Posterior cingulate gyrus (tissue), 11 donors: Measurements from ENCODE around the gene ARR3.
"Not testable (repeated sequence)": the region's sequence is repeated elsewhere in the genome, so short reads cannot be mapped to it uniquely, and the experiment has no call there.

Source experiments
- DNase-seq, 10 donors: peaks; one replicate each; pipeline versions ENCODE4 v3.0.0 to v3.0.0-alpha.2; 2020 to 2021; ENCODE audit warnings: mixed read lengths in 3 of 10
- intact Hi-C: fragments of 100-400 bp; cut with DNase I; formaldehyde crosslinking; loops from one replicate; pipeline ENCODE4 v1.15.1; 2023

ARR3 gene

DNA sequence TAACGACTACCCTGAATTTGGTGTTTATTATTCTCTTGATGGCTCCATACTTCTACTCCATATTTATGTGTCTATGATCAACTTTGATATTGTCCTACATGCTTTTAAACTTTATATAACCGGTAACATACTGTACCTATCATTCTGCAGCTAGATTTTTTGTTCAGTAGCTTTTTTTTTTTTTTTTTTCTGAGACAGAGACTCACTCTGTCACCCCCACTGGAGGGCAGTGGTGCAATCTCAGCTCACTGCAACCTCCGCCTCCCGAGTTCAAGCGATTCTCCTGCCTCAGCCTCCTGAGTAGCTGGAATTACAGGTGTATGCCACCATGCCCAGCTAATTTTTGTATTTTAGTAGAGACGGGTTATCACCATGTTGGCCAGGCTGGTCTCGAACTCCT lies 5.9 kb downstream of the ARR3 start:
- DNase-seq: not testable (repeated sequence)

DNA sequence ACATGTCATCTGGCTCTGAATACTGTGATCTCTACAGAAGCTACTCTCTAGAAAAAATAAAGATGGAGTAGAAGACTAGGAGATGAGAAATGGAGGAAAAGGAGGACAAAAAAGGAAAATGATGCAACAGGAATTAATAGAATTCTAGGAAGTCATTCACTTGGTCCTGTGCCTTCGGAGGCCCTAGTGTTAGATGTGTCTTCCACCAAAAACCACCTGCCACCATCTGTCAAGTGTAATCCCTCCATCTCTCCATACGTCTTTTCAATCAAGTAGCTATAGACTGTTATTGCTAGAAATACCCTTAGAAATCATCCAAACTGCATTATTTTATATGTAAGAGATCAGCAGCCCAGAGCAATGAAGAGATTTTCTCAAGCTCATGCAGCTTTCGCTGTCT lies 10.9 kb downstream of the ARR3 start:
- no peak for DNase-seq
- intact Hi-C loops: no loop called here

More for the DNA sequence above, 5.9 kb downstream of the ARR3 start:
- intact Hi-C loops: not testable (repeated sequence)

DNA sequence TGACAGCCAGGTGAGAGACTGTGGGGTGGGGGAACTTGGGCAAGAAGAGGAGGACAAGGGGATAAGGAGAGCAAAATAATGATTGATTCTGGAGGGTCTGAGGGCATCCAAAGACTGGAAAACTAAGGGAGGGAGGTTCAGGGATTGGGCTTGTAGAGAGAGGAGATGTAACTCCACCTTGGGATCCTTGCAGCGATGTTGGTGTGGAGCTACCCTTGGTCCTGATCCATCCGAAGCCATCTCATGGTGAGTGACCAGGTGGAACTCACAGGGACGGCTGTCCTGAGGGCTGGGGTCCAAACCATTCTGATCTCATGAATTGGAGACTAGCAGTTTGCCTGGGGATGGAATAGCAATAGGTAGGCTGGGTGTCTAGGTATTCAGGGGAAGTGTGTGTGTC lies 12.4 kb downstream of the ARR3 start:
- intact Hi-C loops: no loop called here

DNA sequence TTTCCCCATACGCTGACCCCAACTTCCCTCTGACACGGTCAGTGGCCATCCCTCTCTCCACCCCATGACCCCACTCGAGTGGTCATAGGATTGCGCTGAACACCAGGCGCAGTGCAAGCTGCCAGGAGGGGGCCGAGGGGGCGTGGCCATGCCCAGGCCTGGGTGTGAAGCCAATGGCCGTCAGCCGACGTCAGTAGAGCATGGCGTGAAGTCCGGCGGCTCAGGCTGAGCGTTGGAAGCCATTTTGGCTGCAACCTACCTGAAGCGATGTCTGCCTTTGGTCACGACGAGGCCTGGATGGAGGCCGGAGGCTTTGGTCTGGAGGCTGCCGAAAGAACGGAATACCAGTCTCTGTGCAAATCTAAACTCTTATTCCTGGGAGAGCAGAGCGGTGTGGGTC lies 13.8 kb downstream of the ARR3 start, which contains the start of gene RAB41:
TSS of gene RAB41 (plus strand) at position 222 of the 400 bp plus-strand sequence. CDS start at position 268, 46 bp downstream.
- intact Hi-C loops: no loop called here
- no peak for DNase-seq

More for the DNA sequence above, 12.4 kb downstream of the ARR3 start:
- DNase-seq: no peak

DNA sequence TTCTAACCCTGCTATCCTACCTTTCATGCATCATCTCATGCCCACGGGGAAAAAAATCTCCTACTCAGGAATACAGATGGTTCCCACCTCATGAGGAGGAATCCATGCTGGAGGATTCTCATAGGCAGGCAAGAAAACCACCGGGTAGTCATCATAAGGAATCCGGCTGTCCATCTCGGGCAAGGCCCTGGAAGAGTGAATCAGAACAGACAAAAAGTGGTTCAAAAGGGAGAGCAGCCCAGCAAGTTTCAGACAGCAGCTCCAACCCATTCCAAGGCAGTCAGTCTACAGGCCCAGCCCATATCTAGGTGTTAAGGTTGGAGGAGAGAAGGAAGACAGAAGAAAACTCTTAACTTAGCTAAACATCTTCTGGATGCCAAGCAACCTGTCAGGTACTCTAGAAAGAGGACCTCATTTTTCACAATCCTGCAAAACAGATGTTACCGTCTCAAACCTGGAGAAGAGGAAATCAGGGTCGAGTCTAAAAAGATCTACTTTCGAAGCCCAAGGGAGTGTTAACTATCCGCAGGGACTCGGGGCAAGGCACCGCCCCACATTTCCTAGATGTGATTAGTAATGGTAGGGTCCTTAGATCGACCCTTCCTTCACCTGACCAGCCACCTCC lies 21.1 kb downstream of the ARR3 start:
- intact Hi-C loops: no loop called here
- DNase-seq: no peak

DNA sequence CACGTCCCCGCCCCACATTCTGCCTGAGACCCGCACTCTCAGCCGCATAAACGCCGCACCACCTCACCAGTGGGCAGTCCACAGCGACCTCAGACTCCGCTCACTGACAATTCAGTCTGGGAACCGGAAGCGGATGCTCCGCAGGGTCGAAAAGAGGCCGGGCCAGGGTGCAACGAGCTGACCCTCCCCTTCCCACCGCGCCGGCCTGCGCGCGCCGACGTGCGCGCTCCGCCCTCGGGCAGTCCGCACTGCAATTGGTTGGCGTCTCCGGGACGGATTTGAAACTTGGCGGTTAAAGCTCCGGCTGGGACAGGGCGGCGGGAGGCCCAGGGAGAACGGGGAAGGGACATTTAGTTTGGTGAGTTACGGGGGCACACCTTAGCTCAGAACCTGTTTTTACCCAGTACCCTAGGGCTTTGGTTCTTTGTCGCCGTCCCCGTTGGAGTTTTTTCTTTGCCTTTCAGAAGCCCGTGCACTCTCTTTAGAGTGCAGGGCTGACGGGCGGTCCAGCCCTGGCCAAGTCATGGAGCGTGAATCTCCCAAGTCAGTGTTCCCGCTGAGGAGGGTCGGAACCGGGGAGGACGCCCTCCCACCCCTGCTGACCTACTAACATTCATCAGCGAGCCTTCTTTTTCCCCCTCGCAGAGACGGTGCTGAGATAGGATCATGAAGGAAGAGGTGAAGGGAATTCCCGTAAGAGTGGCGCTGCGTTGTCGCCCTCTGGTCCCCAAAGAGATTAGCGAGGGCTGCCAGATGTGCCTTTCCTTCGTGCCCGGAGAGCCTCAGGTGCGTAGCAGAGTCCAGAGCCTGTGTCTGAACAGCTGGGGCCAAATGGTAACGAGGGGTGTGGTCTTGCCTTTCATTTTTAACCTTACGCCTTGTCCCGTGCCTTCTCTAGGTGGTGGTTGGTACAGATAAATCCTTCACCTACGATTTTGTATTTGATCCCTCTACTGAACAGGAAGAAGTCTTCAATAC lies 21.9 kb downstream of the ARR3 start, which contains the start of the genes KIF4A and PDZD11:
TSS of gene KIF4A (plus strand) at position 312 of the 978 bp plus-strand sequence. CDS start at position 667, 355 bp downstream.
TSS of gene PDZD11 (minus strand) at position 135 of the 978 bp plus-strand sequence. CDS start 586 bp downstream, outside the sequence.
- DNase-seq: peak; percentile 52 to 96 (median 70)
- intact Hi-C loops: no loop called here

DNA sequence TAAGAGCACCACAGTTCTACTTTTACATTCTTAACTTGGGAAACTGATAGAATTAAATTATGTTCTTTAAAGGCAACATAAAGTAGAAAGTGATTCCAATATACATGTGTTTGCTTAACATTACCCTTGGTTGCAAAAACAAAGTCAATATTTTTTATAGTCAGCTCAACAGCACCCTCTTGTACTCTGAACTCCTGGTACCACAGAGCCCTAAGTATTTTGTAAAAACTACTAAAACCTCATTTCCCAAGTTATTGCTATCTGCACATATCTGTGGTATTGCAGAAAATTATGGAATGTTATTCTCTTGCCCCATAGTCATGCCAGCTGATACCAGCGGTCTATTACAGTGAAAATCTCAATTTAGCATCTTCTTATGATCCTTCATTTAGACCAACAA lies 24.7 kb downstream of the ARR3 start:
- DNase-seq: no peak
- intact Hi-C loops: no loop called here

DNA sequence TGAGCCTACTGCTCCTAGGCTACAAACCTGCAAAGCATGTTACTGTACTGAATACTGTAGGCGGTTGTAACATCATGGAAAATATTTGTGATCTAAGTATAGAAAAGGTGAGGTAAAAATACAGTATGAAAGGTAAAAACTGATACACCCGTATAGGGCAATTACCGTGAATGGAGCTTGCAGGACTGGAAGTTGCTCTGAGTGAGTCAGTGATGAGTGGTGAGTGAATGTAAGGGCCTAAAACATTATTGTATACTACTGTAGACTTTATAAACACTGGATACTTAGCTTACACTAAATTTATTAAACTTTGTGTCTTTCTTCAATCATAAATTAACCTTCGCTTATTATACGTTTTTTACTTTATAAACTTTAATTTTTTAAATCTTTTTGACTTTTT lies 25.5 kb downstream of the ARR3 start:
- intact Hi-C loops: no loop called here
- DNase-seq: no peak

DNA sequence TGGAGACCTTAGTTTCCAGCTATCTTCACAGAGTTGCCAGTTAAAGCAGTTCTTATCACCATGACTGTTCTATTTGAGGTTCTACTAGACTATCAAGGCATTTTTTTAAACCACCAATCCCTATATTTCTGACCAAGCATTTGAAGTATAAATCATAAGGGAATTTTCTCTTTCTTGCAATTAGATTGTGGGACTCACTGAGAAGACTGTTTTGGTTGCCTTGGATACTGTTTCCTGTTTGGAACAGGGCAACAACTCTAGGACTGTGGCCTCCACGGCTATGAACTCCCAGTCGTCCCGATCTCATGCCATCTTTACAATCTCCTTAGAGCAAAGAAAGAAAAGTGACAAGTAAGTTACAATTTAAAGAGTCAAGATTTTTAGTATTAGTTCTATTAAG lies 33.6 kb downstream of the ARR3 start:
- DNase-seq: no peak
- intact Hi-C loops: no loop called here

DNA sequence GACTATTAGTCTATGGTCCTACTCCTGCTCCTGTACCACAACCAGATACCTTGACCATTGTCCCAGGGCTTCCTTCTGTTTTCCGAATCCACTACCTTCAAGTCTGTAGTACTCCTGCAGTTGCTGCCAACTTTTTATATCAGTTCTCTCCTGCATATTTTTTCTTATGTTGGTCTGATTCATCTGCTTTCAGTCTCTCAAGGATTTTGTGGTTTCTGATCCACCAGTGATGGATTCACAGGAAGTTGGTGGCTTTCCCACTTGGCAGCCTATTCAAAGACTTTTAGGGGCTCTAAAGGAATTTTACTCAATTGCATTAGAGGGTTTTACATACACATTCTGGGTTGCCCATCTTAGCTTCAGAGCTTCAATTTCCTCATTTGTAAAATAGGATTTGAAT lies 45.4 kb downstream of the ARR3 start:
- intact Hi-C loops: no loop called here
- DNase-seq: no peak

DNA sequence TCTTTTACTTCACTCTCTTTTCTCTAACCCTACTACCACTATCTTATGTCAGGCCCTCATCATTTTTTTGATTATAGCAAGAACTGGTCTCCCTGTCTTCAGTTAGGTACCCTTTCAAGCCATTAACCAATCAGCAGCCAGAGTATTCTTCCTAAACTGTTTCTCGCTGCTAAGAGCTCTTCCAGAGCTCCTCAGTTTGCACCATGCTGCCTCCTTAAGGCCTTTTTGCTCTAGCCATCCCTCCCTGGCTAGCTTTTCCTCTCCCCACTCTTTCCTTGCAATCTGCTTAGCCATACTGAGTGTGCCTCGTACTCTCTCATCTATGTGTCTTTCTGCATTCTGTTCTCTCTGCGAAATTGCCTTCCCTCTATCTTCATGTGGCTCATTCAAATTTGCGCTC lies 54.6 kb downstream of the ARR3 start:
- DNase-seq: no peak
- intact Hi-C loops: no loop called here

DNA sequence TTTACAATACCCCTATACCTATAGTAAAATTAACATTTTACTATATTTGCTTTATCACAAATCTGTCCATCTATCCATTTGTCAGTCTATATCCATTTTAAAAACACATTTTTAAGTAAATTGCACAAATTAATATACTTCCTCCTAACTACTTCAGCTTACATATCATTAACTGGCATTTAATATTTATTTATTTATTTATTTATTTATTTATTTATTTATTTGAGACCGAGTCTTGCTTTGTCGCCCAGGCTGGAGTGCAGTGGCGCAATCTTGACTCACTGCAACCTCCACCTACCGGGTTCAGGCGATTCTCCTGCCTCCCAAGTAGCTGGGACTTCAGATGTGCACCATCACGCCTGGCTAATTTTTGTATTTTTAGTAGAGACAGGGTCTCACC lies 55.5 kb downstream of the ARR3 start:
- DNase-seq, intact Hi-C loops: not testable (repeated sequence)

DNA sequence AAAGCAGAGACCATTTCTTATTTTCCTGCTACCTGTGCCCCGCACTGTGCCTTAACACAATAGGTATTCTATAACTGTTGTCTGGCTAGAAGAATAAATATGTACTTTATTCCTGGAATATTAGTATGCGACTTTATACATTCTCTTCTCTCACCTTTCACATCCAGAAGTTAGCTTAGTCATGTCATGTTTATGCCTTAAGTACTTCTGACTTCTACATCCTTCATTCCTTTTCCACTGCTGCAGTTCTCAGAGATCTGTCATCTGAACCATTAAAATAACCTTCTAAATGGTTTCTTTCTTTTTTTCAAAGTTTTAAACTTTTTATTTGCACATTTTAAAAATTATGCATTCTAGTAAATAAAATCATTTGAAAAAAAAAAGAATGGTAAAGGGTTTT lies 56.2 kb downstream of the ARR3 start:
- intact Hi-C loops: no loop called here
- no peak for DNase-seq

DNA sequence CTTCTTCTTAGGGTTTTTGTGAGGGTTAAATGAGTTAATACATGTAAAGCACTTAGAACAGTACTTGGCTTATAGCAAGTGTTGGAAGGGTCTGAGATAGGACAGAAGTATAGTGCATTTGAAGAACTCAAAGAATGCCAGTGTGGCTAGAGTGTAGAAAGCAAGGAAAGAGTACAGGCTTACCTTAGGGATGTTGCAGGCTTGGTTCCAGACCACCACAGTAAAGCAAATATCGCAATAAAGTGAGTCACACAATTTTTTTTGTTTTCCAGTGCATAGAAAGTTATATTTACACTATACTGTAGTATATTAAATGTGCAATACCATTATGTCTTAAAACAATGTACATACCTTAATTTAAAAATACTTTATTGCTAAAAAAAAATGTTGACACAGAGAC lies 63.0 kb downstream of the ARR3 start:
- intact Hi-C loops: no loop called here

More for the DNA sequence above, 63.0 kb downstream of the ARR3 start:
- no peak for DNase-seq
